ENCODE measurements around the gene HSD11B1L. TPM values are rescaled to one million over a fixed set of nuclear protein-coding genes. Genes with fewer than 3 reads are reported as not detected.
"Not testable (repeated sequence)": the region's sequence is repeated elsewhere in the genome, so short reads cannot be mapped to it uniquely, and the experiment has no call there.

Gene HSD11B1L
- total RNA-seq, 4 donors from 2014 or later, result 7.5 to 23.7 (median 11.6) TPM

DNA sequence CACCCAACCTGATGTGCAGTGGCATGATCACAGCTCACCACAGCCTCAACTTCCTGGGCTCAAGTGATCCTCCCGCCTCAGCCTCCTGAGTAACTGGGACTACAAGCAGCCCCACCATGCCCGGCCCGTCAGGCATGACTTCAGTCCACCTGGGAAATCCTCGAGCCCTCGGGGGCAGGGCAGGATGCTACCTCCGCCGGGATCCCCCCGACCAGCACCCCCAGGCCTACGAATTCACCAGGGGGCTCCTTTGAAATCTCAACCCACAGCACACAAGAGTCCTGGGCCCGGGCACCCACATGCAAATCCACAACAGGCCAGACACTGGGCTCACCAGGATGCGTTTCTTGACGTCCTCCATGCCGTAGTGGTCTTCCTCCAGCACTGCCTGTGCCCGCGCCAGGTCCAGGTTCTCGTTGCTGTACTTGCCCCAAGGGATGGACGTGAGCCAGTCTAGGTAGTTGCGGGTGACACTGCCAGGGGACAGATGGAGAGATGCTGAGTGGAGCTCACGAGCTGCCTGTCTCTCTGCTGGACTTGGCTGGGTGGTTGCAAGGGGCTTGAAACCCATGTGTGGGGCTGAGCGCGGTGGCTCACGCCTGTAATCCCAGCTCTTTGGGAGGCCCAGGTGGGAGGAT is 19.7 kb downstream of the HSD11B1L start:
- Histone ChIP-seq H3K36me3 (peaks cover 0 to 94% (median 30%) of the 10 kb centered on the region in 3 donors), H3K27me3 (no peaks in the 10 kb centered on the region), H3K4me1 (no peaks in the 10 kb centered on the region), H3K4me3 (no peak overlapping the region), H3K9me3 (no peaks in the 10 kb centered on the region), H3K27ac (no peak overlapping the region)
- DNase-seq (ENCODE audit: low spot score in 2 of 2), result no peak
- 95 to 97% methylated on average over 21 to 22 of the region's 22 CpGs for WGBS, 2 donors
- TF ChIP-seq, protein P1, sequence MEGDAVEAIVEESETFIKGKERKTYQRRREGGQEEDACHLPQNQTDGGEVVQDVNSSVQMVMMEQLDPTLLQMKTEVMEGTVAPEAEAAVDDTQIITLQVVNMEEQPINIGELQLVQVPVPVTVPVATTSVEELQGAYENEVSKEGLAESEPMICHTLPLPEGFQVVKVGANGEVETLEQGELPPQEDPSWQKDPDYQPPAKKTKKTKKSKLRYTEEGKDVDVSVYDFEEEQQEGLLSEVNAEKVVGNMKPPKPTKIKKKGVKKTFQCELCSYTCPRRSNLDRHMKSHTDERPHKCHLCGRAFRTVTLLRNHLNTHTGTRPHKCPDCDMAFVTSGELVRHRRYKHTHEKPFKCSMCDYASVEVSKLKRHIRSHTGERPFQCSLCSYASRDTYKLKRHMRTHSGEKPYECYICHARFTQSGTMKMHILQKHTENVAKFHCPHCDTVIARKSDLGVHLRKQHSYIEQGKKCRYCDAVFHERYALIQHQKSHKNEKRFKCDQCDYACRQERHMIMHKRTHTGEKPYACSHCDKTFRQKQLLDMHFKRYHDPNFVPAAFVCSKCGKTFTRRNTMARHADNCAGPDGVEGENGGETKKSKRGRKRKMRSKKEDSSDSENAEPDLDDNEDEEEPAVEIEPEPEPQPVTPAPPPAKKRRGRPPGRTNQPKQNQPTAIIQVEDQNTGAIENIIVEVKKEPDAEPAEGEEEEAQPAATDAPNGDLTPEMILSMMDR (IDR thresholded peaks at IDR 0.05), result no peak
- TF ChIP-seq POLR2A (IDR thresholded peaks at IDR 0.05) (no peak), EP300 (IDR thresholded peaks at IDR 0.05) (no peak)

DNA sequence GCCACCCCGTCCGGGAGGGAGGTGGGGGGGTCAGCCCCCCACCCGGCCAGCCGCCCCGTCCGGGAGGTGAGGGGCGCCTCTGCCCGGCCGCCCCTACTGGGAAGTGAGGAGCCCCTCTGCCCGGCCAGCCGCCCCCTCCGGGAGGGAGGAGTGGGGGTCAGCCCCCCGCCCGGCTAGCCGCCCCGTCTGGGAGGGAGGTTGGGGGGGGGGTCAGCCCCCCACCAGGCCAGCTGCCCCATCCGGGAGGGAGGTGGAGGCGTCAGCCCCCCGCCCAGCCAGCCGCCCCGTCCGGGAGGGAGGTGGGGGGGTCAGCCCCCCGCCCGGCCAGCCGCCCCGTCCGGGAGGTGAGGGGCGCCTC is 21.2 kb downstream of the HSD11B1L start:
- peaks cover 0 to 94% (median 28%) of the 10 kb centered on the region in 3 donors for H3K36me3 ChIP-seq
- no CpG with 5 or more reads among the region's 28 CpGs for WGBS, 2 donors
- H3K9me3 ChIP-seq, result not testable (repeated sequence)

DNA sequence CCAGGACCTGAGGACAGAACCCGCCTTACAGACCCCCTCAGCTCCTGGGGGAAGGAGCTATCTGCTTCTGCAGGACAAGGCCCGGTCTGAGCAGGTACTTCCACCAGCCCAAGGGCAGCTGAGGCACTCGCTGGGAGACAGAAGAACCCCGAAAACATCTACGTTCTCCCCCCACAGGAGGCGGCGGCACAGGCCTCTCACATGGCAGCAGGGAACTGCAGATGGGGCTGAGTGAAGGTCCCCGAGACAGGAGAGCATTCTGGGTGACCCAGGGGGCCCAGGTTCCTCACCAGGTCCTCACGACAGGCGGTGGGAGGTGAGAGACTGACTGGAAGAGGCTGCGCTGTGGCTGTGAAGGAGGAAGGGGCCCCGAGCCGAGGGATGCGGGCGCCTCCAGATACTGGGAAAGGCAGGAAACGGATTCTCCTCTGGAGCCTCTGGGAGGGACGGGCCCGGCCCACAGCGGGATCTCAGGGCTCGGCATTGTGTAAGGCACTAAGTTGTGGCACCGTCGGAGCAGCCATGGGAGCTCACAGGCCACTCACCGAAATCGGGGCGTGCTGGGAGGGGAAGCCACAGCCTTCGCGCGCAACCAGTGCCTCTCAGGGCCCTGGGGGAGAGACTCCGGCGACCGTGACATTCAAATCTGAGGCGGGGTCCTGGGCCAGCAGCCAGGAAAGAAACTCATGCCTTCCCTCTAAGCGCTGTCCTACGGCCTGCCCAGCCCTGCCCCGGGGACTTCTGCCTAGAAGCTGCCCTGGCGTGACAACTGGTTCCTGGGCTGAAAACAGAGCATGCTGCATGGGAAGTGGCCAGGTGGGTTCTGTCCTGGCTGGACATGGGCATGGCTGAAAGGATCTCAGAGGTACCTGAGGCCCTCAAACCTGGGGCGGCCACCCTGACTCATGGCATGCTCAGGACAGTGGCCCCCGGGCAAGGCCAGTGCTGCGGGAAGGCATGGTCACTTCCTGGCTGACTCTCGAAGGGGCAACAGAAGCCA is 23.3 kb downstream of the HSD11B1L start:
- H3K36me3 ChIP-seq, result peaks cover 0 to 94% (median 24%) of the 10 kb centered on the region in 3 donors
- H3K9me3 ChIP-seq, result no peaks in the 10 kb centered on the region
- no peak overlapping the region for H3K27ac ChIP-seq
- no peaks in the 10 kb centered on the region for H3K27me3 ChIP-seq
- DNase-seq (ENCODE audit: low spot score in 2 of 2), result no peak
- TF ChIP-seq EP300 (IDR thresholded peaks at IDR 0.05) (no peak), POLR2A (IDR thresholded peaks at IDR 0.05) (no peak)
- TF ChIP-seq, protein P1 (IDR thresholded peaks at IDR 0.05), result no peak
- WGBS, 2 donors, result 93 to 94% methylated on average over 40 of the region's 40 CpGs
- H3K4me3 ChIP-seq, result no peak overlapping the region
- no peaks in the 10 kb centered on the region for H3K4me1 ChIP-seq

More for the DNA sequence above, 21.2 kb downstream of the HSD11B1L start:
- not testable (repeated sequence) for H3K27ac ChIP-seq; DNase-seq (ENCODE audit: low spot score in 2 of 2); H3K27me3 ChIP-seq; H3K4me1 ChIP-seq; H3K4me3 ChIP-seq

DNA sequence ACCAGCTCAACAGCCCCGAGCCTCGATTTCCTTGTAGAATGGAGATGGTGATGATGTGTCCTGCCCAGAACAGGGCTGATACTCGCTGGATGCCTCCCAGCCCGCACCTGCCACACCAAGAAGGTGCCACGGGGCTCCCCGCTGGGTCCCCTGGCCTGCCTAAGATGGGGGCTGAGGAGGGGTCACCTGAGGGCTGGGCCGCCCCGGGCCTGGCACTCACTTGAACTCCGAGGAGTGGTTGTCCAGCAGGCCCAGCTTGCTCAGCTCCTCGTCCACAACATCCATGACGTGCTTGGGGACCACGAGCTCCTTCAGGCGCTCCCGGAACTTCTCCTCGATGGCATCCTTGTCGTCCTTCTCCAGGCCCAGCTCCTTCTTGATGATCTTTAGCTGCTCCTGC is 24.7 kb downstream of the HSD11B1L start:
- H3K36me3 ChIP-seq, result peaks cover 0 to 94% (median 20%) of the 10 kb centered on the region in 3 donors
- DNase-seq (ENCODE audit: low spot score in 2 of 2), result no peak
- TF ChIP-seq EP300 (IDR thresholded peaks at IDR 0.05) (no peak), POLR2A (IDR thresholded peaks at IDR 0.05) (no peak)
- TF ChIP-seq, protein P1 (IDR thresholded peaks at IDR 0.05), result no peak

DNA sequence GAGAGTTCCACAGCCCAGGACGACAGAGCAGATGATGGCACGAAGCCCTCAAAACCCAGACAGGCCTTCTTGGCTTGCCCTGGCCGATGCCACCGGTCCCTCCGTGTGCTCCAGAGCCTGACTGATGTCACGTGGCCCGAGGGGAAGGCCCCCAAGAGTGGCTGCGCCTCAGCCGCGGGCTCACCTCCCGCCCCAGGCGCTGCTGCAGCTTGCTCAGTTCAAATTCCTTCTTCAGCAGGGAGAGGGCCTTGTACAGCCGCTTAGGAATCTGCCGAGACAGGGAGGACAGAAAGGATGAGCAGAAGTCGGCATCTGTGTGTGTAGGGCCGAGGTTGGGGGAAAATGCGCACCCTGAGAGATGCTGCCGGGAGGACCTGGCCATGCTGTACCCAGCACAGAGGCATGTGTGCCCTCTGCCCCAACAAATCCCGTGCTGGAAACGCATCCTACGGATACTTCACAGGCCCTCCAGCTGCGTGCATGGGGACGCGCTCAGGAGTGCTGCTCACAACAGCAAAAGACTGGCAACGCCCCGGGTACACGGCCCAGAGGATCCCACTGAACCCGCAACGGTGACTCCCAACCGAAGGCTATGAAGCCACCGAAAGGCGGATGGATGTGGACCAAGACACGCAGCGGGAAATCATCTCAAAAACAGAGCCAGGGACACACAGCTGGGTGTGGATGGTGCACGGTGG is 26.2 kb downstream of the HSD11B1L start:
- Histone ChIP-seq H3K4me3 (no peak overlapping the region), H3K9me3 (no peaks in the 10 kb centered on the region), H3K27ac (no peak overlapping the region), H3K4me1 (no peaks in the 10 kb centered on the region), H3K36me3 (peaks cover 2 to 94% (median 31%) of the 10 kb centered on the region in 3 donors), H3K27me3 (no peaks in the 10 kb centered on the region)
- DNase-seq (ENCODE audit: low spot score in 2 of 2), result no peak
- 93 to 95% methylated on average over 25 to 35 of the region's 35 CpGs for WGBS, 2 donors
- TF ChIP-seq, protein P1 (IDR thresholded peaks at IDR 0.05), result no peak
- TF ChIP-seq POLR2A (IDR thresholded peaks at IDR 0.05), result no peak
- no peak for TF ChIP-seq EP300 (IDR thresholded peaks at IDR 0.05)

More for the DNA sequence above, 24.7 kb downstream of the HSD11B1L start:
- no peaks in the 10 kb centered on the region for H3K27me3 ChIP-seq
- WGBS, 2 donors, result 85 to 86% methylated on average over 12 to 14 of the region's 16 CpGs
- H3K4me3 ChIP-seq, result no peak overlapping the region
- H3K4me1 ChIP-seq, result no peaks in the 10 kb centered on the region
- no peaks in the 10 kb centered on the region for H3K9me3 ChIP-seq
- no peak overlapping the region for H3K27ac ChIP-seq

Data from tibial nerve (tissue), 4 donors.